ENCODE results near the gene KCNA4. TPM values are rescaled to one million over a fixed set of nuclear protein-coding genes. Genes with fewer than 3 reads are reported as not detected.
"Not testable (repeated sequence)": the region's sequence is repeated elsewhere in the genome, so short reads cannot be mapped to it uniquely, and the experiment has no call there.

KCNA4 gene
- total RNA-seq, 2 donors from 2014 or later: not detected

- Mint-ChIP-seq H3K27me3 (peaks cover 21 to 23% of the 10 kb centered on the region in 2 donors), H3K4me3 (no peak overlapping the region), H3K36me3 (no peaks in the 10 kb centered on the region), H3K9me3 (peaks cover 9% of the 10 kb centered on the region), H3K4me1 (ENCODE audit: low read depth in 2 of 2) (no peaks in the 10 kb centered on the region), H3K27ac (no peak overlapping the region)
- DNase-seq (ENCODE audit: low spot score): no peak
- ATAC-seq: no peak
These were observed 640 bp upstream of the KCNA4 start for GRCh38 chr11:30017445-30017895.

GRCh38 chr11:30015725-30016412 is 961 bp downstream of the KCNA4 start:
- DNase-seq (ENCODE audit: low spot score): no peak
- Mint-ChIP-seq H3K27ac (no peak overlapping the region), H3K9me3 (peaks cover 3% of the 10 kb centered on the region), H3K4me1 (ENCODE audit: low read depth in 2 of 2) (no peaks in the 10 kb centered on the region), H3K4me3 (no peak overlapping the region), H3K27me3 (peaks cover 21 to 23% of the 10 kb centered on the region in 2 donors), H3K36me3 (no peaks in the 10 kb centered on the region)
- no peak for ATAC-seq

- ATAC-seq (no peak), DNase-seq (ENCODE audit: low spot score) (no peak)
- Mint-ChIP-seq H3K27me3 (peaks cover 0 to 3% of the 10 kb centered on the region in 2 donors), H3K4me3 (no peak overlapping the region), H3K4me1 (ENCODE audit: low read depth in 2 of 2) (no peaks in the 10 kb centered on the region), H3K9me3 (peaks cover under 1% of the 10 kb centered on the region), H3K27ac (no peak overlapping the region), H3K36me3 (no peaks in the 10 kb centered on the region)
These were observed 4.5 kb downstream of the KCNA4 start for GRCh38 chr11:30012346-30012745.

DNA sequence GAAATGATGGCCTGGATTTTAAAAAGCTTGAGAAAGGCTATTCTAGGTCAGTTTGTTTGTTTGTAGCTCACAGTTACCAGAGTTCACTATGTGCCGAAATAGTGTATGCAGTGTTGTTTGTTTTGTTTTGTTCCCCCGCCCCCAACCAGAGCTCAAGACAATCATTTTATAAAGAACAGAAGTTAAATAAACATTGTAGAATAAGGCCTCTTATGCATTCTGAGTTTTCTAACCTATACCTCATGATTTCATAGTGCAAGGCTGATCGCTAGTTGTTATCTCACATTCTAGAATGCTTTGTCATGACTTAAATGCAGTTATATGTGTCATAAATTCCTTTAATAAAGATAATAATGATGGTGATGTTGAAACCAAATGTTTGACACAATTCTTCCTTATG is 7.8 kb downstream of the KCNA4 start:
- no peaks in the 10 kb centered on the region for H3K36me3 Mint-ChIP-seq
- H3K27me3 Mint-ChIP-seq: no peaks in the 10 kb centered on the region
- DNase-seq (ENCODE audit: low spot score) (no peak), ATAC-seq (no peak)
- H3K4me3 Mint-ChIP-seq: no peak overlapping the region
- H3K27ac Mint-ChIP-seq: no peak overlapping the region
- peaks cover 4% of the 10 kb centered on the region for H3K9me3 Mint-ChIP-seq
- no peaks in the 10 kb centered on the region for H3K4me1 Mint-ChIP-seq (ENCODE audit: low read depth in 2 of 2)

- Mint-ChIP-seq H3K4me1 (ENCODE audit: low read depth in 2 of 2) (no peaks in the 10 kb centered on the region), H3K9me3 (peaks cover 4% of the 10 kb centered on the region), H3K4me3 (no peak overlapping the region), H3K27ac (no peak overlapping the region), H3K36me3 (no peaks in the 10 kb centered on the region), H3K27me3 (no peaks in the 10 kb centered on the region)
- no peak for DNase-seq (ENCODE audit: low spot score)
- no peak for ATAC-seq
These were observed 10.0 kb downstream of the KCNA4 start for GRCh38 chr11:30006876-30007275.

GRCh38 chr11:30002157-30002785 is 14.6 kb downstream of the KCNA4 start:
- H3K4me1 Mint-ChIP-seq (ENCODE audit: low read depth in 2 of 2): no peaks in the 10 kb centered on the region
- DNase-seq (ENCODE audit: low spot score) (no peak), ATAC-seq (no peak)
- H3K27ac Mint-ChIP-seq: no peak overlapping the region
- peaks cover 2% of the 10 kb centered on the region for H3K9me3 Mint-ChIP-seq
- H3K27me3 Mint-ChIP-seq: no peaks in the 10 kb centered on the region
- H3K36me3 Mint-ChIP-seq: no peaks in the 10 kb centered on the region
- H3K4me3 Mint-ChIP-seq: no peak overlapping the region

GRCh38 chr11:30000986-30001750 is 15.7 kb downstream of the KCNA4 start:
- no peak overlapping the region for H3K27ac Mint-ChIP-seq
- H3K4me1 Mint-ChIP-seq (ENCODE audit: low read depth in 2 of 2): no peaks in the 10 kb centered on the region
- ATAC-seq (no peak), DNase-seq (ENCODE audit: low spot score) (no peak)
- H3K27me3 Mint-ChIP-seq: no peaks in the 10 kb centered on the region
- H3K9me3 Mint-ChIP-seq: no peaks in the 10 kb centered on the region
- no peak overlapping the region for H3K4me3 Mint-ChIP-seq
- no peaks in the 10 kb centered on the region for H3K36me3 Mint-ChIP-seq

GRCh38 chr11:29996016-29996415 is 20.8 kb downstream of the KCNA4 start:
- no peaks in the 10 kb centered on the region for H3K36me3 Mint-ChIP-seq
- H3K9me3 Mint-ChIP-seq: peaks cover 5% of the 10 kb centered on the region
- no peaks in the 10 kb centered on the region for H3K4me1 Mint-ChIP-seq (ENCODE audit: low read depth in 2 of 2)
- H3K4me3 Mint-ChIP-seq: no peak overlapping the region
- no peak for DNase-seq (ENCODE audit: low spot score)
- ATAC-seq: no peak
- H3K27me3 Mint-ChIP-seq: no peaks in the 10 kb centered on the region
- no peak overlapping the region for H3K27ac Mint-ChIP-seq

DNA sequence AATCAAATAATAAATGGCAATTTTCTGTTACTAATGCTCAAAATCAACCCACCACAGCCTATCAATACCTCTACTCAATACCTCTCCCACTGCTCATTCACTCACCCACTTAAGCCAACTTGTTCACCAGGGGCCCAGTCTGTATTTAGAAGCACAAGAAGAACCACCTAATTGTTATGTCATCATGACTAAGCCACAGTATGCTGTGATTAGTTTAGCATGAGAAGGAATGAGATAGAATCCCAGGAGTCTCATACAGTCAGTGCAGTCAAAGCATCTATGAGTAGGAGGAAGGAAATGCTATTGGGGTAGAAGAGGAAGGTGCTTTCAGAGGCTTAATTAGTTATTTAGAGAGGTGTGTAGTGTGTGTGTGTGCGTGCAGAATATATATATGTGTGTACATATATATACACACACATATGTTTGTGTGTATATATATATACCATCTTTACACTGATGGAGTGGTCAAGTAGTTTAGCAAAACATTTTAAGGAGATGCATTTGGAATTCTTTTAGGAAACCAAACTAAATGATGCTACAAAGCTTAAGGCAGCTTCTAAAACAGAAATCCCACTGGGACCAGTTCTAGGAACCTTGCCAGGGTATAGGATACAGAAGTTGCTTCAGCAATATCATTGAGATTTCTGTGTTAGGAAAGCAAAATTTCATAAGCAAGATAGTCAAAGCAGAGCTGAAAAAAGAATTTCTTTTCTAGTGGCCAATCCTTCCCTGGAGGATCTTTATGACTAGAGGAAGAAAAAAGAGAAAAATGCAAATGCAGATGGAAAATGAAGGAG is 27.5 kb downstream of the KCNA4 start:
- H3K27ac Mint-ChIP-seq: no peak overlapping the region
- peaks cover 4% of the 10 kb centered on the region for H3K9me3 Mint-ChIP-seq
- H3K36me3 Mint-ChIP-seq: no peaks in the 10 kb centered on the region
- no peak for DNase-seq (ENCODE audit: low spot score)
- no peak for ATAC-seq
- H3K4me1 Mint-ChIP-seq (ENCODE audit: low read depth in 2 of 2): no peaks in the 10 kb centered on the region
- no peaks in the 10 kb centered on the region for H3K27me3 Mint-ChIP-seq
- H3K4me3 Mint-ChIP-seq: no peak overlapping the region

DNA sequence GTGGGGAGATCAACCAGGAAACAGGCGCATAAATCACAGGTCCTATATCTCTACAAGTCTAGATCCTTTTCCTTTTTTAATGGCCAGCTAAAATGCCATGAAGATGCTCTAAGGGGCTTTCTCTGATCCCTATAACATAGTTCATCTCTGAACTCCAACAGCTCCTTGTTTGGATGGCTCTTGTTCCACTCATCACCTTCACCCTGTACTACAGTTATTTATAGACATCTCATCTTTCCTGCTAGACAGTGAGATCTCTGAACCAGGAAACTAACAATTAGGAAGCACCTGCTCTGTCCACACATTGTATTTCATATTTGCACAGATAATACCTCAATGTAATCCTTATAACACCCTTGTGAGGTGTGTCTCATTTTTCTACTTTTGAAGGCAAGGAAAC is 31.6 kb downstream of the KCNA4 start:
- Mint-ChIP-seq H3K4me3 (no peak overlapping the region), H3K27me3 (no peaks in the 10 kb centered on the region), H3K36me3 (no peaks in the 10 kb centered on the region), H3K9me3 (peaks cover 4% of the 10 kb centered on the region), H3K4me1 (ENCODE audit: low read depth in 2 of 2) (no peaks in the 10 kb centered on the region), H3K27ac (no peak overlapping the region)
- DNase-seq (ENCODE audit: low spot score) (no peak), ATAC-seq (no peak)

DNA sequence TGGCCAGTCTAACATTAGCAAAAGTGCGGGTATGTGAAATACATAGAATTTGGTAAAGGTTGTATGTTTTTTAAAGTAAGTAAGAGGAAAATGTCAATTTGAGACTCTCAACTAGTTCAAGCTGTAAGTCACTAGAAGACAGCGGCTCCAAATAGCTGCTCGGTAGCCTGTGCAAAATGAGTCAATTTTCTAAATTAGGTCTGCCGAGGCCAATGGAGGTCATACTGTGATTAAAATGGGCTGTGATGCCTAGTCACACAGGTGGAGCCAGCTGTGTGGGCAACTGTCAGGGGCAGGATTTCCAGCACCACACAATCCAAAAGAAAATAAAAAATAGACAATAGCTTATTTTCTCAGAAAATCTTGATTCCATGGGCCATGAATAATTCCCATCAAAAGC is 32.3 kb downstream of the KCNA4 start:
- DNase-seq (ENCODE audit: low spot score) (no peak), ATAC-seq (no peak)
- Mint-ChIP-seq H3K36me3 (no peaks in the 10 kb centered on the region), H3K27ac (no peak overlapping the region), H3K9me3 (peaks cover 6% of the 10 kb centered on the region), H3K27me3 (no peaks in the 10 kb centered on the region), H3K4me3 (no peak overlapping the region), H3K4me1 (ENCODE audit: low read depth in 2 of 2) (no peaks in the 10 kb centered on the region)

- no peak overlapping the region for H3K27ac Mint-ChIP-seq
- DNase-seq (ENCODE audit: low spot score) (no peak), ATAC-seq (no peak)
- H3K27me3 Mint-ChIP-seq: no peaks in the 10 kb centered on the region
- peaks cover 13% of the 10 kb centered on the region for H3K36me3 Mint-ChIP-seq
- H3K4me3 Mint-ChIP-seq: no peak overlapping the region
- H3K9me3 Mint-ChIP-seq: peaks cover 34% of the 10 kb centered on the region
- H3K4me1 Mint-ChIP-seq (ENCODE audit: low read depth in 2 of 2): no peaks in the 10 kb centered on the region
These were observed 38.3 kb downstream of the KCNA4 start for GRCh38 chr11:29978549-29978948.

GRCh38 chr11:29975580-29975979 is 41.2 kb downstream of the KCNA4 start:
- H3K27ac Mint-ChIP-seq; H3K4me1 Mint-ChIP-seq (ENCODE audit: low read depth in 2 of 2); ATAC-seq; H3K27me3 Mint-ChIP-seq; DNase-seq (ENCODE audit: low spot score); H3K4me3 Mint-ChIP-seq: not testable (repeated sequence)
- H3K9me3 Mint-ChIP-seq: peaks cover 43% of the 10 kb centered on the region
- H3K36me3 Mint-ChIP-seq: peaks cover 13% of the 10 kb centered on the region

Measured in natural killer cell treated with Interleukin-12 subunit alpha and Interleukin-12 subunit beta and Interleukin-15 and Interleukin-18, amount 100 ng/mL, for 72 hours (primary cell).